ENCODE data around the gene CD80.

GRCh38 chr3:119594066-119594465 is 34.7 kb upstream of the CD80 start:
- no peak for TF ChIP-seq CTCF (IDR thresholded peaks at IDR 0.05)
- no peak for TF ChIP-seq POLR2A (IDR thresholded peaks at IDR 0.05)

Data from right lobe of liver (tissue), 4 donors.